Measurements from ENCODE around the gene ATG7. TPM values are rescaled to one million over a fixed set of nuclear protein-coding genes. Genes with fewer than 3 reads are reported as not detected.

The ATG7 gene
- total and polyA plus RNA-seq, 2 experiments from 2014 or later: 18.4 to 38.6 TPM

DNA sequence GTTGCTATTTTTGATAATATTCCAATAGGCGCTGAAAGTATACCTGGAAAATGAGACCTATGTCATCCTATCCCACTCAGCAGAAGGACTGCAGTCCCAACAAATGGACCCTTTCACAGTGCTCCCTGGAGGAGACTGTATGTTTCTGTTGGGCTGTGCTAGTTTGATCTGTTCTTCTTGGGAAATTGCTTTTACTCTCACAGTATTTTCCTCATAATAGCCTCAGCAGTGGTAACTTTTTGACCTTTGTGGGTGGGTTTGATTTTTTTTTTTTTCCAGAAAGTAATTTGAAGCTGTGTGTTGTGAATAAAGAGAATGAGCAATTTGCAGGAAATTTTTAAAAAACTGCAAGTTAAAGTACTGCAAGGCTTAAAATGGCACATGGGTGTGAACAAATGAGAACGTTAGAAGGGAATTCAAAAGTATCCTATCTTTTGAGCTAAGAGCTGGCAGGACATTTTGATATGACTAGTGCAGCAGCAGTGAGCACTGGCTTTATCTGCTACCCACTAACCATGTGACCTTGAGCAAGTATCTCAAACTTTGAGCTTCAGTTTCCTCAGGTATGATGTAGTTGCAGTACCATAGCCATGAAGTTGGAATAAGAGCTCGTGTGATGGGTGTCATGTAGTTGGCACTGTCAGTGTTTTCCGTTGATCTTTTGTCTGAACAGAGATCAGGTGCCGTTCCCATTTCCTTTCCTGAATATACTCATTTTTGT, 118.4 kb downstream of the ATG7 start:
- Histone ChIP-seq H3K27ac (peak overlapping the region; percentile 60), H3K27me3 (no peaks in the 10 kb centered on the region), H3K79me2 (no peaks in the 10 kb centered on the region), H3K4me2 (peak overlapping the region; percentile 63), H3K36me3 (replicated peaks; ENCODE audit: insufficient read depth, low read depth) (no peaks in the 10 kb centered on the region), H4K20me1 (ENCODE audit: insufficient read depth, poor library complexity, severe bottlenecking) (no peaks in the 10 kb centered on the region), H3K4me3 (no peak overlapping the region), H3K9me2 (replicated peaks; ENCODE audit: insufficient read depth) (no peaks in the 10 kb centered on the region), H2AFZ (no peak overlapping the region), H3K4me1 (ENCODE audit: insufficient read depth) (peaks cover 23% of the 10 kb centered on the region), H3K9me3 (ENCODE audit: low read depth) (no peaks in the 10 kb centered on the region)
- no peak for DNase-seq (ENCODE audit: low spot score)
- WGBS (ENCODE audit: low lambda C conversion rate, missing lambda C conversion rate): 74% methylated on average over 5 of the region's 5 CpGs
- TF ChIP-seq, protein P1, sequence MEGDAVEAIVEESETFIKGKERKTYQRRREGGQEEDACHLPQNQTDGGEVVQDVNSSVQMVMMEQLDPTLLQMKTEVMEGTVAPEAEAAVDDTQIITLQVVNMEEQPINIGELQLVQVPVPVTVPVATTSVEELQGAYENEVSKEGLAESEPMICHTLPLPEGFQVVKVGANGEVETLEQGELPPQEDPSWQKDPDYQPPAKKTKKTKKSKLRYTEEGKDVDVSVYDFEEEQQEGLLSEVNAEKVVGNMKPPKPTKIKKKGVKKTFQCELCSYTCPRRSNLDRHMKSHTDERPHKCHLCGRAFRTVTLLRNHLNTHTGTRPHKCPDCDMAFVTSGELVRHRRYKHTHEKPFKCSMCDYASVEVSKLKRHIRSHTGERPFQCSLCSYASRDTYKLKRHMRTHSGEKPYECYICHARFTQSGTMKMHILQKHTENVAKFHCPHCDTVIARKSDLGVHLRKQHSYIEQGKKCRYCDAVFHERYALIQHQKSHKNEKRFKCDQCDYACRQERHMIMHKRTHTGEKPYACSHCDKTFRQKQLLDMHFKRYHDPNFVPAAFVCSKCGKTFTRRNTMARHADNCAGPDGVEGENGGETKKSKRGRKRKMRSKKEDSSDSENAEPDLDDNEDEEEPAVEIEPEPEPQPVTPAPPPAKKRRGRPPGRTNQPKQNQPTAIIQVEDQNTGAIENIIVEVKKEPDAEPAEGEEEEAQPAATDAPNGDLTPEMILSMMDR (IDR thresholded peaks at IDR 0.05; ENCODE audit: poor library complexity): no peak
- TF ChIP-seq EZH2phosphoT487 (IDR thresholded peaks at IDR 0.05; ENCODE audit: low read depth, severe bottlenecking, unreplicated experiment) (no peak), EZH2 (IDR thresholded peaks at IDR 0.05; ENCODE audit: borderline replicate concordance) (no peak)

DNA sequence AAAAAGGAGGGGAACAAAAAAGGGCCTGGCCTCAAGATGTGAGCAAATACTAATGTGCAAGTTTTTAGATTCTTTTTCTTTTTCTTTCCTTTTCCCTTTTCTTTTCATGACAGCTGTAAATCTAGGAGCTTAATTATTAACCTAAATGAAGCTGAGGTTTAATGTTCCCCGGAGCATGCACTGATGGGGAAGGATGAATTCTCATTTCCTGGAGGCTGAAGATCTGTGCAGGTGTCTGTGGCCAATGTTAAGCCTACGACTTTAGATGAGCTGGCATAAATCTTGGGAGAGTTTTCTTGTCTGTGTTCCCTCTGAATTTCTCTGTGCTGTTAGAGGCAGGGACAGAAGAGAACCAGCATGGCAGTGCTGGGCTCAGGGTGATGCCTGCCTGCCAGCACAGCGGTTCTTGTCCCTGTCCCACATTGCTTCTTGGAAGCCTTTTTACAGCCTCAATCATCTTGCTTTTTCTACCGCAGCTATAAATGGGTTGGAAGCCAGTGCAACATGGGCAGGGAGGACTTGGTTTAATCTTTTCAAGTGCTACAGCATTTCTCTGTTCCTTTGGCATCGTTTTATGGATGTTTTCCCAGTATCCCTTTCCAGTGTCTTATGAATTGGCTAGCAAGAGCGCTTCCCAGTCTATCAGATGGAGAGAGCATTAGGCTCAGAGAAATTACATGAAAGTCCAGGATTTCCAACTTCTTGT, 119.1 kb downstream of the ATG7 start:
- DNase-seq (ENCODE audit: low spot score): peak; percentile 28
- no peak for TF ChIP-seq EZH2 (IDR thresholded peaks at IDR 0.05; ENCODE audit: borderline replicate concordance)
- TF ChIP-seq, protein P1 (IDR thresholded peaks at IDR 0.05; ENCODE audit: poor library complexity): no peak

DNA sequence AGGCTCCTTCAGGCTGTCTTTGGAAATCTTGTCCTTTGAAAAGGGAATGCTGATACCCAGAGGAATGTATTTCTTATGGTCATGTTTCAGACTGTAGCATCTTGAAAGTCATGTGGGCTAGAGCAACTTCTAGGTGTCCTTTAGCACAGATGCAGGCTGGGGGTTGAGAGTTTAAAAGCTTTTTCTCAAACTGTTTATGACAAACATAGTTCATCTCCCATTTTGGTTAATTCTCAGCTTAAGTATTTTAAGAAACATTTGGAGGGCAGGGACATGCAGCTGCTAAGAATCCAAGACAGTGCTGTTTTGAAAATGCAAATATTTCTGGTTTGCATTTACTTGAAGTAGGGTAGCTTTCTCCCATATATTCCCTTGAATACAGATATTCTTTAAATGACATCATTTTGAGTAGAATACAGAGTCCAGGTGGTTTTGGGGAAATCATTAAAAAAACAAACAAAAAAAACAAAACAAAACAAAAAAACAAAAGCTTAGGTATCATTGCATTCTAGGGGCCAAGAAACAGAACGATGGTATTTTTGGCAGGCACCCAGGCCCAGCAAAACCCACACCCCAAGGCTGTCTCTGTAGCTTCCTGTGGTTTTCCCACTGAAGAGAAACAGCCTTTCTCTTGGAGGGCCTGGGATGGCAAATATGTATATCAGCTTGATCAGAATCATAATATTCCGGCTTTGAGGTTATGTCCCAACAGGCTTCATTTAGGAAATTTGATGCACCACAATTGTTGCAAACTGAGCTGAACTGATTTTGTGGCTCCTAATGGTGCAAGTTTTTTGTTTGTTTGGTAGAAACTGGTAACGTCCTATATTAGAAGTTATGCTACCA, 120.0 kb downstream of the ATG7 start:
- DNase-seq (ENCODE audit: low spot score): no peak
- TF ChIP-seq EZH2 (IDR thresholded peaks at IDR 0.05; ENCODE audit: borderline replicate concordance) (no peak), EZH2phosphoT487 (IDR thresholded peaks at IDR 0.05; ENCODE audit: low read depth, severe bottlenecking, unreplicated experiment) (no peak)
- TF ChIP-seq, protein P1 (IDR thresholded peaks at IDR 0.05; ENCODE audit: poor library complexity): no peak
- Histone ChIP-seq H3K79me2 (no peaks in the 10 kb centered on the region), H3K4me3 (no peak overlapping the region), H4K20me1 (ENCODE audit: insufficient read depth, poor library complexity, severe bottlenecking) (no peaks in the 10 kb centered on the region), H3K27ac (peak overlapping the region; percentile 60), H3K9me2 (replicated peaks; ENCODE audit: insufficient read depth) (no peaks in the 10 kb centered on the region), H3K27me3 (no peaks in the 10 kb centered on the region), H2AFZ (no peak overlapping the region), H3K9me3 (ENCODE audit: low read depth) (no peaks in the 10 kb centered on the region), H3K36me3 (replicated peaks; ENCODE audit: insufficient read depth, low read depth) (no peaks in the 10 kb centered on the region), H3K4me2 (no peak overlapping the region), H3K4me1 (ENCODE audit: insufficient read depth) (peaks cover 17% of the 10 kb centered on the region)
- 61% methylated on average over 3 of the region's 3 CpGs for WGBS (ENCODE audit: low lambda C conversion rate, missing lambda C conversion rate)

More for the DNA sequence above, 119.1 kb downstream of the ATG7 start:
- no peaks in the 10 kb centered on the region for H4K20me1 ChIP-seq (ENCODE audit: insufficient read depth, poor library complexity, severe bottlenecking)
- H3K9me3 ChIP-seq (ENCODE audit: low read depth): no peaks in the 10 kb centered on the region
- no peak overlapping the region for H3K4me3 ChIP-seq
- no peaks in the 10 kb centered on the region for H3K9me2 ChIP-seq (replicated peaks; ENCODE audit: insufficient read depth)
- peak overlapping the region; percentile 60 for H3K27ac ChIP-seq
- no peaks in the 10 kb centered on the region for H3K36me3 ChIP-seq (replicated peaks; ENCODE audit: insufficient read depth, low read depth)
- H2AFZ ChIP-seq: no peak overlapping the region
- H3K4me2 ChIP-seq: peak overlapping the region; percentile 63
- no peaks in the 10 kb centered on the region for H3K79me2 ChIP-seq
- peaks cover 17% of the 10 kb centered on the region for H3K4me1 ChIP-seq (ENCODE audit: insufficient read depth)
- no peaks in the 10 kb centered on the region for H3K27me3 ChIP-seq
- WGBS (ENCODE audit: low lambda C conversion rate, missing lambda C conversion rate): 67% methylated on average over 6 of the region's 6 CpGs

All from hepatocyte (in vitro differentiated cells).